ENCODE data around the gene EPS15. TPM values are rescaled to one million over a fixed set of nuclear protein-coding genes. Genes with fewer than 3 reads are reported as not detected.

The EPS15 gene
- total RNA-seq, 1 donor, result 82.2 TPM

GRCh38 chr1:51435878-51436277 lies 83.2 kb downstream of the EPS15 start:
- H2AFZ ChIP-seq (ENCODE audit: low read length), result no peak overlapping the region
- TF ChIP-seq, protein P1, sequence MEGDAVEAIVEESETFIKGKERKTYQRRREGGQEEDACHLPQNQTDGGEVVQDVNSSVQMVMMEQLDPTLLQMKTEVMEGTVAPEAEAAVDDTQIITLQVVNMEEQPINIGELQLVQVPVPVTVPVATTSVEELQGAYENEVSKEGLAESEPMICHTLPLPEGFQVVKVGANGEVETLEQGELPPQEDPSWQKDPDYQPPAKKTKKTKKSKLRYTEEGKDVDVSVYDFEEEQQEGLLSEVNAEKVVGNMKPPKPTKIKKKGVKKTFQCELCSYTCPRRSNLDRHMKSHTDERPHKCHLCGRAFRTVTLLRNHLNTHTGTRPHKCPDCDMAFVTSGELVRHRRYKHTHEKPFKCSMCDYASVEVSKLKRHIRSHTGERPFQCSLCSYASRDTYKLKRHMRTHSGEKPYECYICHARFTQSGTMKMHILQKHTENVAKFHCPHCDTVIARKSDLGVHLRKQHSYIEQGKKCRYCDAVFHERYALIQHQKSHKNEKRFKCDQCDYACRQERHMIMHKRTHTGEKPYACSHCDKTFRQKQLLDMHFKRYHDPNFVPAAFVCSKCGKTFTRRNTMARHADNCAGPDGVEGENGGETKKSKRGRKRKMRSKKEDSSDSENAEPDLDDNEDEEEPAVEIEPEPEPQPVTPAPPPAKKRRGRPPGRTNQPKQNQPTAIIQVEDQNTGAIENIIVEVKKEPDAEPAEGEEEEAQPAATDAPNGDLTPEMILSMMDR (IDR thresholded peaks at IDR 0.05; ENCODE audit: extremely low read depth, low read depth, low read length), result no peak
- no peaks in the 10 kb centered on the region for H3K4me1 ChIP-seq (ENCODE audit: insufficient read depth, low read length)
- no peaks in the 10 kb centered on the region for H4K20me1 ChIP-seq (ENCODE audit: insufficient read depth, low read length)
- H3K36me3 ChIP-seq (ENCODE audit: insufficient read depth, low read length), result peaks cover 9% of the 10 kb centered on the region
- H3K27ac ChIP-seq (ENCODE audit: low read depth, low read length), result no peak overlapping the region
- H3K4me3 ChIP-seq (ENCODE audit: insufficient read depth, low read length), result no peak overlapping the region
- H3K9me3 ChIP-seq (ENCODE audit: low read depth, low read length), result no peaks in the 10 kb centered on the region
- H3K79me2 ChIP-seq (ENCODE audit: insufficient read depth, low read length), result no peaks in the 10 kb centered on the region
- no peak for DNase-seq (ENCODE audit: insufficient read length, low spot score, missing footprints)
- H3K4me2 ChIP-seq (ENCODE audit: insufficient read depth, low read length), result no peak overlapping the region
- no peaks in the 10 kb centered on the region for H3K27me3 ChIP-seq (ENCODE audit: insufficient read depth, low read length)

- no peaks in the 10 kb centered on the region for H3K27me3 ChIP-seq (ENCODE audit: insufficient read depth, low read length)
- TF ChIP-seq, protein P1 (IDR thresholded peaks at IDR 0.05; ENCODE audit: extremely low read depth, low read depth, low read length), result no peak
These were observed 85.0 kb downstream of the EPS15 start for GRCh38 chr1:51433972-51434510.

DNA sequence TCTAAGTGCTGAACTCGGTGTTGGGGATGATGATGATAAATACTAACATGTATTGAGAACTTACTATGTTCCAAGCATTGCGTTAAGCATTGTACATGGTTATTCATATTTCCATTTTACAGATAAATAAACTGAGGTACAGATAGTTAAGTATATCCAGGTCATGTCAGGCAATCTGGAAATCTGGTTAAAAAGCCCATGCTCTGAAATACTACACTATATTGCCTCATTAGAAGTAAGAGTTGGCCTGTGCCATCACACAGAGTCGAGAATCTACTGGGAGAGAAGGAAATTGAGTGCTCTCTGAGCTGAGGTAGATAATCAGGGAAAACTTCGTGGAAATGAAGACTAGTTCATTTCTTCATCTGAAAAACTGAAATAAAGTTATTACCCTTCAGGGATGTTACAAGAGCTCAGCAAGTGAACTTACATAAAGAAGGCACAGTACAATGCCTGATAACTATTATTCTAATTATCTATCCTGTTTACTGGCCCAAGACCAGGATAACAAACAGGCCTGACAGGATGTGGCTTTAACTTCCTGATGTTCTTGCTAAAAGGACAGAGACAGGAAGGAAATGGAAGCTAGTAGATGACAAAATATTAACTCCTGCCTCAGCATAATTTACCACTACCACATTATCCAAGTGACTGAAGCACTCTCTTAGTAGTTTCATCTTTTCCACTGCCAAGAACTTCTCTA lies 85.6 kb downstream of the EPS15 start:
- Histone ChIP-seq H3K79me2 (ENCODE audit: insufficient read depth, low read length) (no peaks in the 10 kb centered on the region), H2AFZ (ENCODE audit: low read length) (no peak overlapping the region), H3K9me3 (ENCODE audit: low read depth, low read length) (no peaks in the 10 kb centered on the region), H3K4me1 (ENCODE audit: insufficient read depth, low read length) (no peaks in the 10 kb centered on the region), H4K20me1 (ENCODE audit: insufficient read depth, low read length) (no peaks in the 10 kb centered on the region), H3K4me3 (ENCODE audit: insufficient read depth, low read length) (no peak overlapping the region), H3K36me3 (ENCODE audit: insufficient read depth, low read length) (peaks cover 4% of the 10 kb centered on the region), H3K4me2 (ENCODE audit: insufficient read depth, low read length) (no peak overlapping the region), H3K27me3 (ENCODE audit: insufficient read depth, low read length) (no peaks in the 10 kb centered on the region), H3K27ac (ENCODE audit: low read depth, low read length) (no peak overlapping the region)
- TF ChIP-seq, protein P1 (IDR thresholded peaks at IDR 0.05; ENCODE audit: extremely low read depth, low read depth, low read length), result no peak
- DNase-seq (ENCODE audit: insufficient read length, low spot score, missing footprints), result no peak

More at GRCh38 chr1:51433972-51434510, 85.0 kb downstream of the EPS15 start:
- H3K27ac ChIP-seq (ENCODE audit: low read depth, low read length), result no peak overlapping the region
- H2AFZ ChIP-seq (ENCODE audit: low read length), result no peak overlapping the region
- H3K4me2 ChIP-seq (ENCODE audit: insufficient read depth, low read length), result no peak overlapping the region
- no peaks in the 10 kb centered on the region for H3K9me3 ChIP-seq (ENCODE audit: low read depth, low read length)
- H3K4me3 ChIP-seq (ENCODE audit: insufficient read depth, low read length), result no peak overlapping the region
- no peak for DNase-seq (ENCODE audit: insufficient read length, low spot score, missing footprints)
- no peaks in the 10 kb centered on the region for H3K4me1 ChIP-seq (ENCODE audit: insufficient read depth, low read length)
- no peaks in the 10 kb centered on the region for H4K20me1 ChIP-seq (ENCODE audit: insufficient read depth, low read length)
- peaks cover 4% of the 10 kb centered on the region for H3K36me3 ChIP-seq (ENCODE audit: insufficient read depth, low read length)
- no peaks in the 10 kb centered on the region for H3K79me2 ChIP-seq (ENCODE audit: insufficient read depth, low read length)

DNA sequence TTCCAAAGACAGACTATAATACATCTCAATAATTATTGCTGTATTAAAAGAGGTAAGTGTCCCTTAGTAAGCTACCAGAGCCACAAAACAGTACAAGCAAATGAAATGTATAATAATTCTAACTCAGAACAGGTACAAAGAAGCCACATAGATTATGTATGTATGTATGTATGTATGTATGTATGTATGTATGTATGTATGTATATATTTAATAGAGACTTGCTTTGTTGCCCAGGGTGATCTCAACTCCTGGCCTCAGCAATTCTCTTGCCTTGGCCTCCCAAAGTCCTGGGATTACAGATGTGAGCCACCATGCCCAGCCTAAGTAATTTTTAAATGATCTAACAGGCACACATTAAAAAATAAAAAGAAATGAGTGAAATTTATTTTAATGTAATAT lies 86.9 kb downstream of the EPS15 start:
- peaks cover 4% of the 10 kb centered on the region for H3K36me3 ChIP-seq (ENCODE audit: insufficient read depth, low read length)
- H3K4me2 ChIP-seq (ENCODE audit: insufficient read depth, low read length), result no peak overlapping the region
- H3K4me1 ChIP-seq (ENCODE audit: insufficient read depth, low read length), result no peaks in the 10 kb centered on the region
- H4K20me1 ChIP-seq (ENCODE audit: insufficient read depth, low read length), result no peaks in the 10 kb centered on the region
- H3K79me2 ChIP-seq (ENCODE audit: insufficient read depth, low read length), result no peaks in the 10 kb centered on the region
- no peak overlapping the region for H3K27ac ChIP-seq (ENCODE audit: low read depth, low read length)
- H3K27me3 ChIP-seq (ENCODE audit: insufficient read depth, low read length), result no peaks in the 10 kb centered on the region
- no peak overlapping the region for H3K4me3 ChIP-seq (ENCODE audit: insufficient read depth, low read length)
- no peak overlapping the region for H2AFZ ChIP-seq (ENCODE audit: low read length)
- H3K9me3 ChIP-seq (ENCODE audit: low read depth, low read length), result no peaks in the 10 kb centered on the region
- DNase-seq (ENCODE audit: insufficient read length, low spot score, missing footprints), result no peak
- TF ChIP-seq, protein P1 (IDR thresholded peaks at IDR 0.05; ENCODE audit: extremely low read depth, low read depth, low read length), result no peak
